Gastroesophageal sphincter (tissue), 4 donors: ENCODE measurements around the gene SEMA5B. TPM values are rescaled to one million over a fixed set of nuclear protein-coding genes. Genes with fewer than 3 reads are reported as not detected.

ENCODE experiments used
- ATAC-seq: fragments of 150-250 bp; one replicate; pipeline ENCODE4 v1.9.1; 2016; ENCODE audit warnings: mild to moderate bottlenecking, moderate library complexity
- H3K27ac ChIP-seq, 4 donors: fragments of 200-600 bp; sonication (generic) in 3 of 4; 1 replicate in 3 of 4; 2 replicates in 1 of 4; pipeline ENCODE4 v1.5.1; 2016 to 2019
- H3K27me3 ChIP-seq: fragments of 200-600 bp; sonication (generic); one replicate; pipeline ENCODE4 v1.5.1; 2019
- H3K36me3 ChIP-seq, 2 donors: fragments of 200-600 bp; sonication (generic); one replicate each; pipeline ENCODE4 v1.5.1; 2019; ENCODE audit warnings: control low read depth in 1 of 2
- H3K4me1 ChIP-seq, 3 donors: fragments of 200-600 bp; sonication (generic); 1 replicate in 2 of 3; 2 replicates in 1 of 3; pipeline ENCODE4 v1.5.1; 2016 to 2019; ENCODE audit warnings: control low read depth in 2 of 3
- H3K4me3 ChIP-seq, 2 donors: fragments of 200-600 bp; sonication (generic); one replicate each; pipeline ENCODE4 v1.5.1; 2019; ENCODE audit warnings: mild to moderate bottlenecking in 1 of 2, moderate library complexity in 1 of 2
- H3K9me3 ChIP-seq, 3 donors: fragments of 200-600 bp; sonication (generic); one replicate each; pipeline ENCODE4 v1.5.1; 2017 to 2019; ENCODE audit warnings: control low read depth in 2 of 3
- CTCF ChIP-seq, 4 experiments: fragments of 200-600 bp in 2 of 4; fragments of 450-650 bp in 2 of 4; sonication (generic) in 1 of 4; IDR thresholded peaks; one replicate each; pipeline ENCODE4 v1.5.1; 2017 to 2019; ENCODE audit warnings: antibody characterized with exemption in 4 of 4, mild to moderate bottlenecking in 2 of 4, moderate library complexity in 2 of 4
- EP300 ChIP-seq: sonication (generic); formaldehyde crosslinking; IDR thresholded peaks from one replicate; pipeline ENCODE4 v1.6.1; 2017; ENCODE audit warnings: antibody characterized with exemption, mild to moderate bottlenecking
- POLR2A ChIP-seq, 2 donors: fragments of 450-650 bp; IDR thresholded peaks; one replicate each; pipeline ENCODE4 v1.6.1; 2017; ENCODE audit warnings: antibody characterized with exemption in 2 of 2, mild to moderate bottlenecking in 2 of 2, moderate library complexity in 1 of 2
- POLR2AphosphoS5 ChIP-seq: sonication (generic); formaldehyde crosslinking; IDR thresholded peaks from one replicate; pipeline ENCODE4 v1.6.1; 2017; ENCODE audit warnings: antibody characterized with exemption
- WGBS, 2 donors: methylation state at CpG; one replicate each; pipeline ENCODE4 v1.1.5; 2018; ENCODE audit warnings: low coverage in 1 of 2; 5-methylcytosine and 5-hydroxymethylcytosine counted together
- total RNA-seq, 4 donors: library from RNA; depleted of rRNA; stranded (reverse); fragments of >200 nt; gene quantifications; one replicate each; pipeline ENCODE4 v1.1.0, GENCODE V29; 2016

The SEMA5B gene
- total RNA-seq, 4 donors from 2014 or later, result 0.31 to 0.69 (median 0.32) TPM; not detected in 1

- no peak overlapping the region for H3K4me3 ChIP-seq
- no peaks in the 10 kb centered on the region for H3K36me3 ChIP-seq
- H3K9me3 ChIP-seq, result no peaks in the 10 kb centered on the region
- ATAC-seq, result no peak
- 64 to 89% methylated on average over 3 to 7 of the region's 13 CpGs for WGBS, 2 donors
- H3K27me3 ChIP-seq, result no peaks in the 10 kb centered on the region
- H3K4me1 ChIP-seq, result no peaks in the 10 kb centered on the region
- H3K27ac ChIP-seq, result no peak overlapping the region
- no peak for TF ChIP-seq EP300
- no peak for TF ChIP-seq CTCF (IDR thresholded peaks at IDR 0.05)
- TF ChIP-seq POLR2A (IDR thresholded peaks at IDR 0.05), result no peak
- no peak for TF ChIP-seq POLR2AphosphoS5
Measured at GRCh38 chr3:123048480-123049237, 21.1 kb upstream of the SEMA5B start.

- no peak overlapping the region for H3K27ac ChIP-seq
- no peaks in the 10 kb centered on the region for H3K4me1 ChIP-seq
- ATAC-seq, result no peak
- H3K36me3 ChIP-seq, result no peaks in the 10 kb centered on the region
- no peak overlapping the region for H3K4me3 ChIP-seq
- WGBS, 2 donors, result 90 to 96% methylated on average over 2 to 3 of the region's 3 CpGs
- no peaks in the 10 kb centered on the region for H3K9me3 ChIP-seq
- TF ChIP-seq POLR2A (IDR thresholded peaks at IDR 0.05), result no peak
- TF ChIP-seq CTCF (IDR thresholded peaks at IDR 0.05), result no peak
- TF ChIP-seq POLR2AphosphoS5, result no peak
- no peak for TF ChIP-seq EP300
- H3K27me3 ChIP-seq, result no peaks in the 10 kb centered on the region
Measured at GRCh38 chr3:123047062-123047319, 19.4 kb upstream of the SEMA5B start.

GRCh38 chr3:123046262-123047061, 18.9 kb upstream of the SEMA5B start:
- ATAC-seq, result no peak
- Histone ChIP-seq H3K27ac (no peak overlapping the region), H3K9me3 (no peaks in the 10 kb centered on the region), H3K27me3 (no peaks in the 10 kb centered on the region), H3K36me3 (no peaks in the 10 kb centered on the region), H3K4me3 (no peak overlapping the region), H3K4me1 (no peaks in the 10 kb centered on the region)
- 62 to 67% methylated on average over 6 to 10 of the region's 10 CpGs for WGBS, 2 donors
- no peak for TF ChIP-seq CTCF (IDR thresholded peaks at IDR 0.05)
- no peak for TF ChIP-seq POLR2A (IDR thresholded peaks at IDR 0.05)
- TF ChIP-seq EP300, result no peak
- TF ChIP-seq POLR2AphosphoS5, result no peak

- no peak for TF ChIP-seq CTCF (IDR thresholded peaks at IDR 0.05)
- TF ChIP-seq EP300, result no peak
- no peak for TF ChIP-seq POLR2AphosphoS5
- TF ChIP-seq POLR2A (IDR thresholded peaks at IDR 0.05), result no peak
- H3K9me3 ChIP-seq, result no peaks in the 10 kb centered on the region
- H3K4me1 ChIP-seq, result no peaks in the 10 kb centered on the region
- no peaks in the 10 kb centered on the region for H3K27me3 ChIP-seq
- no peak overlapping the region for H3K4me3 ChIP-seq
- H3K27ac ChIP-seq, result no peak overlapping the region
- no peak for ATAC-seq
- H3K36me3 ChIP-seq, result no peaks in the 10 kb centered on the region
- 72 to 77% methylated on average over 3 to 5 of the region's 5 CpGs for WGBS, 2 donors
Measured at GRCh38 chr3:123044981-123045763, 17.6 kb upstream of the SEMA5B start.
